Body of pancreas (tissue), 4 donors: ENCODE data around the gene PML. TPM values are rescaled to one million over a fixed set of nuclear protein-coding genes. Genes with fewer than 3 reads are reported as not detected.

Experiments used
- ATAC-seq: fragments of 150-250 bp; one replicate; pipeline ENCODE4 v1.9.1; 2016
- DNase-seq, 4 donors: peaks; one replicate each; pipeline ENCODE4 v3.0.0-alpha.2; 2019
- H3K27ac ChIP-seq, 4 donors: fragments of 200-600 bp; sonication (generic); 1 replicate in 3 of 4; 2 replicates in 1 of 4; pipeline versions ENCODE4 v1.5.1 to v1.6.1; 2016 to 2019; ENCODE audit warnings: mild to moderate bottlenecking in 1 of 4, mixed read lengths in 1 of 4, moderate library complexity in 1 of 4
- H3K27me3 ChIP-seq, 2 donors: fragments of 200-600 bp; sonication (generic); one replicate each; pipeline ENCODE4 v1.6.0; 2016; ENCODE audit warnings: mild to moderate bottlenecking in 1 of 2
- H3K36me3 ChIP-seq, 2 donors: fragments of 200-600 bp; sonication (generic); replicated peaks in 1 of 2; 2 replicates each; pipeline ENCODE4 v1.5.1; 2016; ENCODE audit warnings: low read depth in 2 of 2; ENCODE audit not compliant: insufficient read depth in 1 of 2
- H3K4me1 ChIP-seq: fragments of 200-600 bp; sonication (generic); one replicate; pipeline ENCODE4 v1.6.0; 2016
- H3K4me3 ChIP-seq, 2 donors: fragments of 200-600 bp; sonication (generic); 1 replicate in 1 of 2; 2 replicates in 1 of 2; pipeline ENCODE4 v1.5.1; 2016 to 2019
- H3K9me3 ChIP-seq, 3 donors: fragments of 200-600 bp; sonication (generic); 1 replicate in 2 of 3; 2 replicates in 1 of 3; pipeline ENCODE4 v1.5.1; 2016
- CTCF ChIP-seq, 7 experiments: fragments of 450-650 bp in 4 of 7; fragments of 200-600 bp in 3 of 7; sonication (generic) in 3 of 7; IDR thresholded peaks; one replicate each; pipeline ENCODE4 v1.5.1; 2016 to 2019; ENCODE audit warnings: antibody characterized with exemption in 7 of 7
- POLR2A ChIP-seq, 3 donors: fragments of 450-650 bp; IDR thresholded peaks; one replicate each; pipeline ENCODE4 v1.6.1; 2016; ENCODE audit warnings: antibody characterized with exemption in 3 of 3, mild to moderate bottlenecking in 2 of 3
- WGBS, 2 donors: methylation state at CpG; one replicate each; pipeline ENCODE4 v1.1.5; 2017; 5-methylcytosine and 5-hydroxymethylcytosine counted together
- intact Hi-C: fragments of 100-400 bp; cut with DNase I; formaldehyde crosslinking; loops from one replicate; pipeline ENCODE4 v1.15.1; 2023
- total RNA-seq, 2 donors: library from RNA; depleted of rRNA; stranded (reverse); fragments of >200 nt; gene quantifications; one replicate each; pipeline ENCODE4 v1.1.0, GENCODE V29; 2016

Gene PML
- total RNA-seq, 2 donors from 2014 or later = 27.8 to 38.2 TPM

GRCh38 chr15:73962433-73962832, 32.1 kb upstream of the PML start:
- TF ChIP-seq POLR2A (IDR thresholded peaks at IDR 0.05) (no peak), CTCF (IDR thresholded peaks at IDR 0.05) (no peak)
- Histone ChIP-seq H3K9me3 (no peaks in the 10 kb centered on the region), H3K27me3 (peaks cover 0 to 5% of the 10 kb centered on the region in 2 donors), H3K4me3 (no peak overlapping the region), H3K4me1 (peaks cover 6% of the 10 kb centered on the region), H3K36me3 (no peaks in the 10 kb centered on the region), H3K27ac (no peak overlapping the region)
- intact Hi-C loops = no loop called here
- DNase-seq (no peak), ATAC-seq (no peak)
- WGBS, 2 donors = 63 to 66% methylated on average over 5 of the region's 5 CpGs

DNA sequence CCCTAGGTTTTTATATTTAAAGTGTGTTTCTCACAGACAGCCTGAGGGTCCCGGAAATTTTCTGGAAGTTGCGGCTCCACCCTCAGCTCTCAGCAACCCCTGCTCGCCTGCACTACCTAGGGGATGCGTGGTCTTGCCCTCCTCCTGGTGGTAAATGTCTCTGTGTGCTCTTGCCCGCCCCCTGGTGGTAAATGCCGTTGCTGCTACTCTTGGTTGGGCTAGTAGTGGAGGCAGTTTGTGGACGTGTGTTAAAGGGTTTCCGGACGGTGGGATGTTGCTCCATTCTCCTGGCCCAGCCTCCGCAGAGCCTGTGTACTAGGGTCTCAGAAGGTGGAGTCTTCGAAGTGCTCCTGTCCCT, 29.8 kb upstream of the PML start:
- TF ChIP-seq POLR2A (IDR thresholded peaks at IDR 0.05) (no peak), CTCF (IDR thresholded peaks at IDR 0.05) (peak; percentile 84 to 97 (median 94))
- peaks cover 0 to 5% of the 10 kb centered on the region in 2 donors for H3K27me3 ChIP-seq
- DNase-seq (peak; percentile 77 to 88 (median 84)), ATAC-seq (peak; percentile 88)
- no peak overlapping the region for H3K4me3 ChIP-seq
- no peak overlapping the region for H3K27ac ChIP-seq
- peaks cover 6% of the 10 kb centered on the region for H3K4me1 ChIP-seq
- intact Hi-C loops = no loop called here
- no peaks in the 10 kb centered on the region for H3K36me3 ChIP-seq
- 5 to 6% methylated on average over 11 of the region's 11 CpGs for WGBS, 2 donors
- no peaks in the 10 kb centered on the region for H3K9me3 ChIP-seq

GRCh38 chr15:73965094-73965757, 29.3 kb upstream of the PML start:
- intact Hi-C loops = no loop called here
- H3K27ac ChIP-seq = no peak overlapping the region
- no peak for DNase-seq
- TF ChIP-seq POLR2A (IDR thresholded peaks at IDR 0.05) (no peak), CTCF (IDR thresholded peaks at IDR 0.05) (peak in 1 of 7 experiments; percentile 1)
- ATAC-seq = no peak
- no peak overlapping the region for H3K4me3 ChIP-seq
- H3K27me3 ChIP-seq = peaks cover 0 to 5% of the 10 kb centered on the region in 2 donors
- H3K9me3 ChIP-seq = no peaks in the 10 kb centered on the region
- WGBS, 2 donors = 19 to 29% methylated on average over 7 to 13 of the region's 13 CpGs
- H3K4me1 ChIP-seq = peaks cover 6% of the 10 kb centered on the region
- H3K36me3 ChIP-seq = no peaks in the 10 kb centered on the region

DNA sequence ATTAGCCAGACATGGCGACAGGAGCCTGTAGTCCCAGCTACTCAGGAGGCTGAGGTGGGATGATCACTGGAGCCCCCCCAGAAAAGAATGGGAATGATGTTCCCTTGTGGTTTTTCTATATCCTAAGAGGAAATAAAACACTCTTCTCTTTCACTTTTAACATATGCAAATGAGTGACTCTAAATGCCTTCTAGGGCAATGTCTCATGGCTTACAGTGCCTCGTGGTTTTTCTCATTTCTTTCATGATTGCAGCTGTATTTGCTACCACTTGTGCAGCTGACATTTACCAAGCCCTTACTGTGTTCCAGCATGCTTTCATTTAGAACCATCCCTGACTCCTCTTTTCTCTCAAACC, 28.8 kb upstream of the PML start:
- no peak for DNase-seq
- Histone ChIP-seq H3K27ac (no peak overlapping the region), H3K9me3 (no peaks in the 10 kb centered on the region), H3K4me1 (peaks cover 6% of the 10 kb centered on the region), H3K27me3 (peaks cover 0 to 5% of the 10 kb centered on the region in 2 donors), H3K4me3 (no peak overlapping the region), H3K36me3 (no peaks in the 10 kb centered on the region)
- TF ChIP-seq POLR2A (IDR thresholded peaks at IDR 0.05) = no peak
- no peak for TF ChIP-seq CTCF (IDR thresholded peaks at IDR 0.05)
- no peak for ATAC-seq
- intact Hi-C loops = no loop called here
- WGBS, 2 donors = 19 to 41% methylated on average over 2 of the region's 2 CpGs

DNA sequence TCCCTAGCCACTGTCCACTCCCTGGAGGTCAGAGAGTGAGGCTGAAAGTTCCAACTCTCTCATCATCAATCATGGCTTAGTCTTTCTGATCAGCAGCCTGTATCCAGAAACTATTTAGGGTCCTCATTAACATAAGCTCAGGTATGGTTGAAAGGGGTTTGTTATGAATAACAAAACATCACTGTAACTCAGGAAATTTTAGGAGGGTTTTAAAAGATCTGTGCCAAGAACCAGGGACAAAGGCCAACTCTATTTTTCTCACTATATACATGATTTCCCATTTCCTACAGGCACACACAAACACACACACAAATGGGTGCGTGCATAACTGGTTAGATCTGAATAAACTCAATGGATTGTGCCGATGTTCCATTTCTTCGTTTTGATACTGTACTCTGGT, 26.1 kb upstream of the PML start:
- ATAC-seq = no peak
- H3K4me1 ChIP-seq = peaks cover 17% of the 10 kb centered on the region
- peaks cover 0 to 5% of the 10 kb centered on the region in 2 donors for H3K27me3 ChIP-seq
- H3K9me3 ChIP-seq = no peaks in the 10 kb centered on the region
- no peak overlapping the region for H3K27ac ChIP-seq
- DNase-seq = no peak
- intact Hi-C loops = no loop called here
- no peaks in the 10 kb centered on the region for H3K36me3 ChIP-seq
- TF ChIP-seq POLR2A (IDR thresholded peaks at IDR 0.05) (no peak), CTCF (IDR thresholded peaks at IDR 0.05) (no peak)
- 68 to 77% methylated on average over 3 of the region's 3 CpGs for WGBS, 2 donors
- H3K4me3 ChIP-seq = no peak overlapping the region
